Mesendoderm (in vitro differentiated cells): ENCODE data around the gene SFXN2.
"Not testable (repeated sequence)": the region's sequence is repeated elsewhere in the genome, so short reads cannot be mapped to it uniquely, and the experiment has no call there.

ENCODE experiments used
- DNase-seq: peaks from one replicate; pipeline ENCODE4 v3.0.0; 2013
- H2AK5ac ChIP-seq: 2 replicates; pipeline ENCODE4 v1.6.1; 2013; ENCODE audit warnings: low read length, inconsistent platforms
- H2BK120ac ChIP-seq: 2 replicates; pipeline ENCODE4 v1.6.1; 2013; ENCODE audit warnings: low read depth, mild to moderate bottlenecking, low read length, moderate library complexity, mixed read lengths
- H2BK15ac ChIP-seq: replicated peaks from 2 replicates; pipeline ENCODE4 v1.6.1; 2013; ENCODE audit warnings: low read depth, mild to moderate bottlenecking, moderate library complexity
- H2BK5ac ChIP-seq: 2 replicates; pipeline ENCODE4 v1.6.1; 2013; ENCODE audit warnings: low read length, inconsistent platforms
- H3K18ac ChIP-seq: 2 replicates; pipeline ENCODE4 v1.6.1; 2013; ENCODE audit warnings: mild to moderate bottlenecking, low read length, mixed read lengths
- H3K23ac ChIP-seq: one replicate; pipeline ENCODE4 v1.6.1; 2013; ENCODE audit warnings: low read length
- H3K27ac ChIP-seq: 2 replicates; pipeline ENCODE4 v1.5.1; 2013; ENCODE audit warnings: low read depth, mild to moderate bottlenecking, inconsistent platforms, low read length, moderate library complexity
- H3K27me3 ChIP-seq: 2 replicates; pipeline ENCODE4 v1.6.1; 2013; ENCODE audit warnings: low read length, control low read depth, mild to moderate bottlenecking, inconsistent platforms; ENCODE audit not compliant: insufficient read depth, poor library complexity
- H3K36me3 ChIP-seq: 2 replicates; pipeline ENCODE4 v1.6.1; 2013; ENCODE audit warnings: low read length, inconsistent platforms; ENCODE audit not compliant: control insufficient read depth, insufficient read depth
- H3K4ac ChIP-seq: one replicate; pipeline ENCODE4 v1.6.1; 2013; ENCODE audit warnings: low read depth, mild to moderate bottlenecking, low read length, moderate library complexity
- H3K4me1 ChIP-seq: 2 replicates; pipeline ENCODE4 v1.6.1; 2013; ENCODE audit warnings: low read depth, low read length, inconsistent platforms; ENCODE audit not compliant: control insufficient read depth
- H3K4me2 ChIP-seq: 2 replicates; pipeline ENCODE4 v1.6.1; 2013; ENCODE audit warnings: low read length
- H3K4me3 ChIP-seq: 2 replicates; pipeline ENCODE4 v1.5.1; 2013; ENCODE audit warnings: mild to moderate bottlenecking, low read length
- H3K56ac ChIP-seq: one replicate; pipeline ENCODE4 v1.6.1; 2013; ENCODE audit warnings: low read length
- H3K79me1 ChIP-seq: 2 replicates; pipeline ENCODE4 v1.6.1; 2013; ENCODE audit warnings: low read length, inconsistent platforms
- H3K79me2 ChIP-seq: 2 replicates; pipeline ENCODE4 v1.6.1; 2013; ENCODE audit warnings: mild to moderate bottlenecking, low read length; ENCODE audit not compliant: control insufficient read depth, insufficient read depth
- H3K9ac ChIP-seq: 2 replicates; pipeline ENCODE4 v1.6.1; 2013; ENCODE audit warnings: low read length, inconsistent platforms
- H4K5ac ChIP-seq: one replicate; pipeline ENCODE4 v1.6.1; 2013; ENCODE audit warnings: low read length
- H4K8ac ChIP-seq: one replicate; pipeline ENCODE4 v1.6.1; 2013; ENCODE audit warnings: low read depth, mild to moderate bottlenecking, control low read depth, low read length, moderate library complexity
- WGBS: extraction: QIAGEN DNeasy Blood & Tissue Kit; methylation state at CpG from one replicate; pipeline ENCODE4 v1.1.7; 2013; ENCODE audit warnings: low lambda C conversion rate, missing lambda C conversion rate; ENCODE audit not compliant: insufficient coverage; ENCODE audit errors: extremely low coverage; 5-methylcytosine and 5-hydroxymethylcytosine counted together

The SFXN2 gene

DNA sequence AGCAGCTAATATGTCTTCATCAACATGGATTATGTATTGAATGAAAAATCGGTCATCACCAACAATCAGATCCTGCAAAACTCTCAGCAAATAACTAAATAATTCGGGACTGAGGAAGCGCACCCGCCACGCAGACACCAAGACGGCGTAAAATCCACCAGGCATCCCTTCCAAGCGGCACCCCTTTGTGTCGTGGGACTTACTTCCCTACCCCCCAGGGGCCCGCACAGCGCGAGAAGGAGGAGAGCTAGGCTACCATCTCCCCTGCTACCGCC, 960 bp upstream of the SFXN2 start:
- no peak overlapping the region for H4K8ac ChIP-seq
- peak overlapping the region; percentile 48 for H3K23ac ChIP-seq
- peak overlapping the region; percentile 92 for H3K56ac ChIP-seq
- H2BK5ac ChIP-seq: no peak overlapping the region
- no peak overlapping the region for H4K5ac ChIP-seq
- peak overlapping the region; percentile 28 for H3K4me2 ChIP-seq
- H3K9ac ChIP-seq: peak overlapping the region; percentile 86
- no peak overlapping the region for H2AK5ac ChIP-seq
- no peak overlapping the region for H2BK120ac ChIP-seq
- H2BK15ac ChIP-seq: no peak overlapping the region
- no peaks in the 10 kb centered on the region for H3K36me3 ChIP-seq
- peak overlapping the region; percentile 33 for H3K18ac ChIP-seq
- H3K79me1 ChIP-seq: peaks cover 14% of the 10 kb centered on the region
- H3K27me3 ChIP-seq: no peaks in the 10 kb centered on the region
- peak overlapping the region; percentile 79 for H3K4me3 ChIP-seq
- H3K79me2 ChIP-seq: peaks cover 11% of the 10 kb centered on the region
- peak overlapping the region; percentile 39 for H3K4ac ChIP-seq
- DNase-seq: no peak
- H3K4me1 ChIP-seq: peaks cover 19% of the 10 kb centered on the region
- no CpG with 5 or more reads among the region's 13 CpGs for WGBS
- H3K27ac ChIP-seq: peak overlapping the region; percentile 67

- Histone ChIP-seq H3K18ac (peak within 1 kb of the TSS; percentile 33), H2AK5ac (no peak within 1 kb of the TSS), H3K36me3 (no peaks in the 10 kb centered on the region), H4K8ac (no peak within 1 kb of the TSS), H3K4me1 (peaks cover 22% of the 10 kb centered on the region), H3K56ac (peak within 1 kb of the TSS; percentile 99), H3K27ac (peak within 1 kb of the TSS; percentile 67), H3K4me3 (peak within 1 kb of the TSS; percentile 95), H3K4ac (peak within 1 kb of the TSS; percentile 76), H3K27me3 (no peaks in the 10 kb centered on the region), H3K9ac (peak within 1 kb of the TSS; percentile 96), H3K4me2 (peak within 1 kb of the TSS; percentile 62), H3K79me1 (peaks cover 14% of the 10 kb centered on the region), H4K5ac (no peak within 1 kb of the TSS), H2BK120ac (no peak within 1 kb of the TSS), H2BK5ac (peak within 1 kb of the TSS; percentile 67), H3K23ac (peak within 1 kb of the TSS; percentile 48), H3K79me2 (peaks cover 11% of the 10 kb centered on the region), H2BK15ac (no peak within 1 kb of the TSS)
- WGBS: no CpG with 5 or more reads among the region's 62 CpGs
- DNase-seq: peak; percentile 100
These were observed 419 bp upstream of the SFXN2 start, which contains the start of gene ARL3 for GRCh38 chr10:102713814-102714620. TSS of gene ARL3 (minus strand) at chr10:102714397. CDS start at chr10:102714275, 122 bp downstream.

DNA sequence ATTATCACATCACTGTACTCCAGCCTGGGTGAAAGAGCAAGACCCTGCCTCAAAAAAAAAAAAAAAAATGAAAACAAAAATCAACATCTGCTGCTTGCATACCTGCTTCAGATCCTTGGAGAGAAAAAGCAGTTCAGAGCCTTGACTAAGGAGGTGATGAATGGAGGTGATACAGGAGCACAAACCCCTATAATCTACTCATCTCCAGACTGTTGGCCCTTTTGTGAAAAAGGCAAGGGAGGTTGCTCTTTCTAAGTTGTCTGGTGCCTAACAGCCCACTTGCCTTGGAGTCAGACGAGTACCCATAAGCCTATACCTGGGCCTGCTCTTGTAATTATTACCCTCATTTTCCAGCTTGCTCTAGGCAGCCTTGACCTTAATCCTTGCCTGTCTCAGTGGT, 1.4 kb downstream of the SFXN2 start:
- Histone ChIP-seq H2BK15ac (no peak overlapping the region), H3K4ac (no peak overlapping the region), H2BK120ac (no peak overlapping the region), H3K18ac (no peak overlapping the region), H3K79me1 (peaks cover 14% of the 10 kb centered on the region), H3K79me2 (peaks cover 11% of the 10 kb centered on the region), H4K5ac (no peak overlapping the region), H3K4me1 (peaks cover 19% of the 10 kb centered on the region), H3K4me2 (no peak overlapping the region), H3K27me3 (no peaks in the 10 kb centered on the region), H2BK5ac (no peak overlapping the region), H3K27ac (no peak overlapping the region), H3K9ac (peak overlapping the region; percentile 96), H4K8ac (no peak overlapping the region), H3K36me3 (no peaks in the 10 kb centered on the region), H2AK5ac (no peak overlapping the region), H3K4me3 (no peak overlapping the region), H3K23ac (no peak overlapping the region), H3K56ac (peak overlapping the region; percentile 99)
- DNase-seq: no peak
- no CpG with 5 or more reads among the region's 1 CpG for WGBS

GRCh38 chr10:102716900-102717565, 2.6 kb downstream of the SFXN2 start:
- no CpG with 5 or more reads among the region's 18 CpGs for WGBS

GRCh38 chr10:102718220-102718619, 3.8 kb downstream of the SFXN2 start:
- no peak overlapping the region for H3K4ac ChIP-seq
- H3K79me1 ChIP-seq: peaks cover 13% of the 10 kb centered on the region
- H2BK120ac ChIP-seq: no peak overlapping the region
- no peak overlapping the region for H4K5ac ChIP-seq
- no peak overlapping the region for H4K8ac ChIP-seq
- H3K79me2 ChIP-seq: peaks cover 11% of the 10 kb centered on the region
- no CpG with 5 or more reads among the region's 3 CpGs for WGBS
- H3K4me2 ChIP-seq: peak overlapping the region; percentile 48
- no peaks in the 10 kb centered on the region for H3K27me3 ChIP-seq
- no peak overlapping the region for H3K4me3 ChIP-seq
- peak; percentile 93 for DNase-seq
- H3K36me3 ChIP-seq: no peaks in the 10 kb centered on the region
- H3K9ac ChIP-seq: peak overlapping the region; percentile 61
- H2BK5ac ChIP-seq: peak overlapping the region; percentile 93
- peak overlapping the region; percentile 56 for H3K27ac ChIP-seq
- H3K4me1 ChIP-seq: peaks cover 19% of the 10 kb centered on the region
- peak overlapping the region; percentile 86 for H3K56ac ChIP-seq
- H3K18ac ChIP-seq: peak overlapping the region; percentile 35
- H2BK15ac ChIP-seq: no peak overlapping the region
- no peak overlapping the region for H3K23ac ChIP-seq
- no peak overlapping the region for H2AK5ac ChIP-seq

More at GRCh38 chr10:102716900-102717565, 2.6 kb downstream of the SFXN2 start:
- not testable (repeated sequence) for H3K27me3 ChIP-seq, H2BK5ac ChIP-seq, DNase-seq, H4K8ac ChIP-seq, H2BK120ac ChIP-seq, H3K36me3 ChIP-seq, H4K5ac ChIP-seq, H3K18ac ChIP-seq, H3K23ac ChIP-seq, H3K4me3 ChIP-seq, H2AK5ac ChIP-seq, H3K4ac ChIP-seq, H3K27ac ChIP-seq, H3K4me2 ChIP-seq, H2BK15ac ChIP-seq
- Histone ChIP-seq H3K4me1 (peaks cover 19% of the 10 kb centered on the region), H3K9ac (peak overlapping the region; percentile 24), H3K56ac (peak overlapping the region; percentile 56), H3K79me2 (peaks cover 11% of the 10 kb centered on the region), H3K79me1 (peaks cover 13% of the 10 kb centered on the region)
